AG08395 (cell line): ENCODE data around the gene FSHB.
"Not testable (repeated sequence)": the region's sequence is repeated elsewhere in the genome, so short reads cannot be mapped to it uniquely, and the experiment has no call there.

Experiments used
- DNase-seq: peaks from one replicate; pipeline ENCODE4 v3.0.0; 2012; ENCODE audit warnings: mixed read lengths, low spot score

Gene FSHB

DNA sequence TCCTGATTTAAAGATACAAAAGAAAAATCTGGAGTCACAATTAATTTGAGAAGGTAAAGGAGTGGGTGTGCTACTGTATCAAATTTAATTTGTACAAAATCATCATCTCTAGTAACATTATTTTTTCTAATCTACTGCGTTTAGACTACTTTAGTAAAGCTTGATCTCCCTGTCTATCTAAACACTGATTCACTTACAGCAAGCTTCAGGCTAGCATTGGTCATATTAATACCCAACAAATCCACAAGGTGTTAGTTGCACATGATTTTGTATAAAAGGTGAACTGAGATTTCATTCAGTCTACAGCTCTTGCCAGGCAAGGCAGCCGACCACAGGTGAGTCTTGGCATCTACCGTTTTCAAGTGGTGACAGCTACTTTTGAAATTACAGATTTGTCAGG is at the start of gene FSHB:
TSS of gene FSHB (plus strand) at position 301 of the 400 bp plus-strand sequence. CDS start 889 bp downstream, outside the sequence.
- no peak for DNase-seq

DNA sequence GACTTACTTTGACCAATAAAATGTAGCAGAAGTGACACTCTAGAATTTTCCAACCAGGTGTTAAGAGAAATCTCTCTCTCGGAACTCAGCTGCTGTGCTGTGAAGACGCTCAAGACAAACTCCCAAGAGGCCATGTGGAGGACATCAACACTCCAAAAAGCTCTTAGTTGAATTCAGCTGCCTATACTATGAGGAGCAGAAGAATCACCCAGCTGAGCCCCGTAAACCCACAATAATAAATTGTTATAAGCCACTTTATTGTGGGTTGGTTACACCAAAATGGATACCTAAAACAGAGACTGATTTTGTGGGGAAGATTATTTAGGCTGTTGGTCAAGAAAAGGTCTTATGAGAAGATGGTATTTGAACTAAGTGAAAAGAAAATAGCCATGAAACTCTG is 44.1 kb upstream of the FSHB start:
- no peak for DNase-seq

DNA sequence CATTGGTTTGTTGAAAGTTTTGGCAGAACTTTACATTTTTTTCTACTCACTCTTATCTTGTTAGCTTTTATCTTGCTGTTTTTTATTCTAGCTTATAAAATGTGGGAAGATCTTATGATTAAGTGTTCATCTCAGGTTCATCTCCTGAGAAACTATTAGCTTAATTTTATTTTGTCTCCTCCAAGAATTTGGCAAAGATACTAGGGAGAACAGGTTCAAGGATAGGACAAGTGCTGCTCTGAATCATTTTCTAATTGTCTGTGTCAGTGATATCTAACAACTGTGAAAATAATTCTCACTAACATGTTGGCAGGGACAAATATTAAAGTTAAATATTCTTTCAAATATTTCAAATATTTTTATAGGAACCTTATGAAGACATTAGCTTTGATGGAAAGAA is 38.2 kb upstream of the FSHB start:
- no peak for DNase-seq

DNA sequence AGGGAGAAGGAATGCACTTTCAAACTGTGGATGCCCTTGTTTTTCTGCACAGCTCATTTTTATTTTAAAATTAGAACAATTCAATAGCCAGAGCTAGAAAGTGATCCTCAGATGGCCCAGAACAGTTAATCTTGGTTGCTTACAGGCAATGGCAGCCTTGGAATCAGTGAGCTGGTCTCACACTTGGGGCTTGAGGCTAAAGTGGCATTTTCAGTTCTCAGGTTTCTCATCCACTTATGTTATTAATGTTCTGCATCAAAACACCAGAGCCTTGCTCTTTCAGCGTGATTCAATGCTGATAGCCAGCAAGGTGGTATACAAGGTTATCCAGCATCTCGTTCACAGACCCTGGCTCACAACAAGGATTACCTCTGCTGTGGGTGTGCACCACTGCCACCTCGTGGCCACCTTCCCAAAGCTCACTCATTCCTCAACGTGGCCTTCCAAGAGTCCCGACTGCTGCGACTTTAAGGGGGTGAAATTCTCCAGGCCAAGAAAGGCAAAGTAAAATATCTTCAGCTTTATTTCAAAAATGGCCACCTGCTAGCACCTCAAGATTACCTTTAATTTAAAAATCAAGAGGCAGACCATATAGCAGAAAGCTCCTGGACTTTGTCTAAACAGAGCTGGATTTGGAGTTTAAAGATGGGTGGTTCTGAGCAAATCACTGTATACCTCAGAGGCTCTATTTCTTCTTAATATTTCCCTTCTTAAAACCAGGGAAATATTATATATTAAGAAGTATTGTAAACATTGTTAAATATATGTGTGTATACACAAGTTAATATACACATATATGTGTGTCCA is 34.2 kb upstream of the FSHB start:
- DNase-seq = peak; percentile 54

DNA sequence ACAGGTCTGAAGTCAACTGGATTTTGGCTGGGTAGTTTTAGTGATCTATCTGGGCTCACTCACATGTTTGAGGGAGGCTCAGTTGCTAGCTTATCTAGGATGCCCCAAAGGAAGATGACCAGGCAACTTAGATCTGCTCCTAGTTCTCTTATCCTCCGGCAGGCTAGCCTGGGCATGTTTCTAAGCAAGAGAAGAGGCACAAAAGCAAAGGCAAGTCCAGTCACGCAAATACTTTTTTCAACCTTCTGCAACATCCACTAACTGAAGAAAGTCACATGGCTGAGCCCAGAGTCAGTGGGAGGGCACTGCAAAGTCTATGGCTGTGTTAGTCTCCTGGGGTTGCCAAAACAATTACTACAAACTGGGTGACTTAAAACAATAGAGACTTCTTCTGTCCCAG is 32.9 kb upstream of the FSHB start:
- DNase-seq = no peak

DNA sequence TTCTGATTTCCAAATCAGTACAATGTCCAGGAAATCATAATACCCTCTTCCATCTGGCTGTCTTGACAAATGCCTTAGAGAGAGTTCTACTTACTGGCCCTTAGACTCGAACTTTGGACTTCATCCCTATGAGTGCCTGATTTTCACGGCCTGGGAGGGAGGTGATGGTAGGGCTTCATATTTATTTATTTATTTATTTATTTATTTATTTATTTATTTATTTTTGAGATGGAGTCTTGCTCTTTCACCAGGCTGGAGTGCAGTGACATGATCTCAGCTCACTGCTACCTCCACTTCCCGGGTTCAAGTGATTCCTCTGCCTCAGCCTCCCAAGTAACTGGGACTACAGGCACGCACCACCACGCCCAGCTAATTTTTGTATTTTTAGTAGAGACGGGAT is 27.8 kb upstream of the FSHB start:
- not testable (repeated sequence) for DNase-seq

DNA sequence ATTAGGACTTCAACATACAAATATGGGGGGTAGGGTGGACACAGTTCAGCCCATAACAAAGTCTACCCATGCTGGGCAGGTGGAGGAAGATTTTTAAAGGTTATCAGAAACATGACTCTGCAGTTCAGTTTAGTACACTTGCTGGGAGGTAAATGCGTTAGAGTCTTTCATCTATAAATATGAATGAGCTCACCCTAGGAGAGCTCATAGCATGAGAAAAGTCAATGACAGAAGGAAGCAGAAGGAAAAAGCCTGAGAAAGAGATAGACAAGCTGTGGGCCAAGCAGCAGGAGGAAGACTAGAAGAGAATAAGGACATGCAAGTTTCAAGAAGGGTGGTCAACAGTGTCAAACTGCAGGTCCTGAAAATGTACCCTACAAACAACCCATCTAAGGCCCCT is 27.0 kb upstream of the FSHB start:
- no peak for DNase-seq

DNA sequence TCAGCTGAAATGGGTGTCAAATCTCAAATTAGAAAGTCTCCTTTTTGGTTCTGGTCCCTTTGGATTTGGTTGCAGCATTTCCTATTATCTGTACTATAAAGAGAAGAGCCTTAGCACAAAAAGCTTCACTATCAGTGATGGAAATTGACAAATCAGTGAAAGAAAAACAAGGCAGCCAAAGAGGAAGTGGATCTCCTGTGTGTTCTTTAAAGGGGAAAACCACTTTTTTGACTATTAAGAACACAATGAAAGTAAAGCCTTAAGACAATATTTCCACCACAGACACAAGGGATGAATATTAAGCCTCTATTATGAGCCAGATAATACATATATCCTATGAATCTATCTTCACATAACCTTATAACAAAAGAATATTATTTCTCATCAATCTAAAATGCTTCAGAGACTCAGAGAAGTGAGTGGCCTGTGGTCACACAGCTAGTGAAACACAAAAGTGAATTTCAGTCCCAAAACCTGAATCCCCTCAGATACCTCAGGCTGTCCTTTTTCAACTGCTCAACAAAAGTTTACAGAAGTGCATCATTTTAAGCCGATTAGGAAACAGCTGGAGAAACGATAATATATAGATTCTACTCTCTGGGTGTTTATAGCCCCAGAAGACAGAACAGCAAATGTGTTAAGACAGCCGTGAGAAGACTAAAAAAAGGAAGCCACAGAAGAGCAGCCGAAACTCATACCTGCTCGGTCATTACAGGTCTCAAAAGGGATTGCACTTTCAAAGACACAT is 24.4 kb upstream of the FSHB start:
- DNase-seq = no peak

DNA sequence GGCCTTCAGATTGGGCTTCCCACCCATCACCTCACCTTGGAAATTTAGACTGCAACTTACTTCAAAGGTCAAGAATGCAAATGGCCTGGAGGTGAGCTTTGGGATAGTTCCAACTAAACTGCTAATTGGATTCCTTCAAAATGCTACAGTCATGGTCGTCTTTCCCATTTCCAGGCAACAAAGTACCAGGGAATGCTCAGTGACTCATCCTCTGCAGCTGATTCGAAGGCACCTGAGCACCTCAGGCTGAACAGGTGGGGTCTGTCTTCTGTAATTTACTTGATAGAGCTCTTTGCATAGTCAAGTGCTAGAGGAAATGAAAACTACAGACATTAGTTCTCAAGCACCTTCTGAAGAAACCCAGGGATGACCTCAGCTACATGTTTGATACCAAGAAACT is 20.5 kb upstream of the FSHB start:
- no peak for DNase-seq

DNA sequence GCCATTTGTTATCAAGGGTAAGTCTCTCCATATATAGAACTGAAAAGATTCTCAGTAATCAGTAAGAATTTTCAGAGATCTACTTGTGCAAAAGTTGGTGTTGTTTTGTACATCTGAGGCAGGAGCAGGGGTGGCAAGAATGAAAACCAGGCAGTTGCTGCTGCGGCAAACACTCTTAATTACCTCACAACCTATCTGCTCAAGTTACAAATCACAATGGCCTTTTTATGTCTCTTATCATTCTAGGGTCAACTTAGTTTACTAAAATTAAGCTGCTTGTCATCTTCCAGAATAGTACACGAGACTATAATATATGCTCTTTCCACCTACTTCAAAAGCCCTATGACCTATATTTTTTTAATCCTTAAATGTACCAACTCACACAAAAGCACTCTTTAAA is 14.3 kb upstream of the FSHB start:
- no peak for DNase-seq

DNA sequence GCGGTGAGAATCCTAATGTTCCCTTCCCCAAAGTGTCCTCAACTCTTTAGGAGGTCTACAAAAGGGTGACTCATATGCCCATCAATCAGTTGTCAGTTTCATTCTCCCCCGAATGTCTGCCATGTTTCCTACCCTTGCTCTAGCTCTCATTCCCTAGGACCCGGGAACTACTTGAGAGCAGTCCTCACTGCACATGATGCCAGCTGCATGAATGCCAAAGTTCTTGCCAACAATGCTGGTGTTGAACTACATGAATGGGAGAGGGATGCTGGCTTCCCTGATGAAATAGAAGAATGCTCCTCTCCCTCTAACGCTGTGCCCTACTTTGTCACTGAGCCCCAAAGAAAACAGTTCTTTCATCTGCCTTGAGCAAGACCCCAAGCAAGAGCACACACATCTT is 12.5 kb upstream of the FSHB start:
- no peak for DNase-seq

DNA sequence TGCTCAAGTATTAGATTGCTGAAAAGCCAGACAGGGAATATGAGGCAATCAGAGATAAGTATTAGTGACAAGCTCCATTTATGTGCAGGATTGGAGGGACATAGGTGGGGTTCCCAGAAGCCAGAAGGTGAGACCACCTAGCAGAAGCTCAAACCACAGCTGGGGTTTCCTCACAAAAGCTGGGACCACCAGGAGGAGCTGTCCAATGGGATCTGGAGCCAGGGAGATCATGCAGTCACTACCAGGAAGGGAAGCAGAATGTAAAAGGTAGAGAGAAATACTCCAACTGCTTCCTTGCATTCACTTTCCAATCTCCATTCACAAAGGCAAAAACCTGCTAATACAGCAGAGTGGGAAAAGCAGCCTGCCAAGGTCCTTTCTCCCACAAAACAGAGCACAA is 5.2 kb upstream of the FSHB start:
- no peak for DNase-seq

DNA sequence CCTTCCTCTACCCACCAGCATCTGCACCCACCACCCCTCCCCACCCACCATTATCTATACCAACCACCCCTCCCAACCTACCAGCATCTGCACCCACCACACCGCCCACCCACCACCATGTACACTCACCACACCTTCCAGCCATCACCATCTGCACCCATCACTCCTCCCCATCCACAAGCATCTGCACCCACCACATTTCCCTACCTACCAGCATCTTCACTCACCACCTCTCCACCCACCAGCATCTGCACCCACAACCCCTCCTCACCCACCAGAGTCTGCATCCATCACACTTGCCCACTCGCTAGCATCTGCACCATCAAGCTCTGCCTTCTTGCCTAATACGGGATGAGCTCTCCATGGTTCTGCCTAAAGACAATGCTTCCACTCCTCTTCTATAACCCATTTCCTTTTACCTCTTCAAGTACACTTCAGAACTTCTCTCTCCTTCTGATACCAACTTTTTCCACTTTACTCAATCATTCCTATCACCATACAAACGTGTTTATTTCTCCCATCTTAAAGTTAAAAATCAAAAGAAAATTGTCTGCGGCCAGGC is 2.4 kb upstream of the FSHB start:
- DNase-seq = no peak

DNA sequence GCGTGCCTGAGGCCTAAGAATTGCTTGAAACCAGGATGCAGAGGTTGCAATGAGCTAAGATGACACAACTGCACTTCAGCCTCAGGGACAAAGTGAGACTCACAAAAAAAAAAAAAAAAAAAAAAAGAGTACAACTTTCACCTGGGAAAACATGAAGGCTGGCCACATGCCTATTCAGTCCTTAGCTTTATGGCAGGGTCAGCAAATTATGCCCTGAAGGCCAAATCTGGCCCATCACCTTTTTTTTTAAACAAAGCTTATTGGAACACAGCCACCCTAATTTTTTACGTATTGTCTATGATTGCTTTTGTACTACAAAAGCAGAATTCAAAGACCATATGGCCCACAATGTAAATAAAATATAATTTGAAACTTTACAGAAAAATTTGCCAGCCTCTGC is 8.2 kb downstream of the FSHB start:
- DNase-seq = no peak

DNA sequence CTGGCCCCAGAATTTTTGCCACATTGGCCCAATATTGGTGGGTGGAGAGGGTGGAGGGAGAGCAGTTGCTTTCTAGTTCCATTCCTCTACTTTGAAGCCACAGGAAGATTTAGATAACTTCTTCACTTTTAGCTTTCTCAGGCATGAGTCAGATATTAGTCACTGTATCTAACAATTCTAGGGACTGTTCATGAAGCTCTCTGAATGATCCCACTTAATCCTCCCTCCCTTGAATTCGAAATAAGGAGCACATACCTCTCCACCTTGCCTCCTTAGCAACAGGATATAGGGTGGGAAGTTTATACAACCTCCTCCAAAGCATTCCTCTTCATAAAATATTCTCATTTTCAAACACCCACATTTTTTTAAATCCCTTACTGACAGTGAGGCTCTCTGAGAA is 13.5 kb downstream of the FSHB start:
- peak; percentile 43 for DNase-seq

DNA sequence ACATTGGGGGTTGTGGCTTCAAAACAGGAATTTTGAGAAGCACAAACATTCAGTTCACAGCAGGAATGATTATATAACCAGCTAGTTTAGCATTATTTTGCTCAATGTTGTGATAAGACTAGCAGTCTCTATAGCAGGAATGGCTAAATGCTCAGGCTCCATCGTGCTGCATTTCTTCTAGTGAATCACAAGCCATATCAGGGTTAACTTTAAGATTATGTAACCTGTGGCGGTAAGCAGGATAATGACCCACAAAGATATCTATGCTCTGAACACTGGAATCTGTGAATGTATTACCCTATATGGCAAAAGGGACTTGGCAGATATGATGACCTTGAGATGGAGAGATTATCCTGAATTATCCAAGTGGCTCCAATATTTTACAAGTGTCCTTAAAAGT is 14.8 kb downstream of the FSHB start:
- DNase-seq = no peak

DNA sequence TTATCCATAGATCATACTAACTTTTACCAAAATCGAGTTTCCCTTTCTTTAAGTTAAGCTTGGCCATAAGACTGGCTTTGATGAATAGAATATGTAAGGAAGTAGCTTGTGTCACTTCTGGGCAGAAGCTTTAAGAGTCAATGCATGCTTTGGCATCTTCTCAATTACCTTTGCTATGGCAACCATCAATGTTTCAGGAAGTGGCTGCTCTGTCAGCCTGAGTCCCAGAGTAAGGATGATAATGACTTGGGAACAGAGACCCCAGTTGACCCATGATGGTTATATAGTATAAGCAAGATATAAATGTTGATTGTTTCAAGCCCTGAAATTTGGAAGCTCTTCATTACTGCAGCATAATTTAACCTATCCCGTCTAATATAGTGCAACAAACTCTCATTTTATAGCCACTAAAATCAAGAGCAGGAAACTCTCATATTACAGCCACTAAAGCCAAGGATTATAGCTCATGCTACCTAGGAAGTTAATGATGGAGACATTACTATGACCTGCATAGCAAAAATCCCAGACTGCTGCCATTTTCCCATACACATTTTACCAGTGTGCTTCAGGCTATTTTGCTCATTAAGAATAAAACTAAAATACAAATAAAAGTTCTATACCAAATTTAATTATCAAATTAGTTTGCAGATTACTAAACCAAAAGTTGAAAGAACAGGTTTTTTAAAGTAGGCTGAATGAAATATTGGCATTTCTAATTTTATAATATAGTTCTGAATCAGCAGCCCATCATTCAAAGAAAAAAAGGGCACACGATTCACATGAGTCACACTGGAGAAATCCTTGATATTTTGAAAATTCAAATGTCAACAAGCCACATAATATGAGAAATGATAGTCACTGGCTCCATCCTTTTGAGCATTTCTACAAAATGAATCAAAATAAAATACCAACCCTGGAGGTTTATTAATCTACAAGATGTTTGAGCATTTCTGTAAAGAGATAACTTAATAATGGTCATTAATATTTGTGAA is 23.8 kb downstream of the FSHB start:
- no peak for DNase-seq

DNA sequence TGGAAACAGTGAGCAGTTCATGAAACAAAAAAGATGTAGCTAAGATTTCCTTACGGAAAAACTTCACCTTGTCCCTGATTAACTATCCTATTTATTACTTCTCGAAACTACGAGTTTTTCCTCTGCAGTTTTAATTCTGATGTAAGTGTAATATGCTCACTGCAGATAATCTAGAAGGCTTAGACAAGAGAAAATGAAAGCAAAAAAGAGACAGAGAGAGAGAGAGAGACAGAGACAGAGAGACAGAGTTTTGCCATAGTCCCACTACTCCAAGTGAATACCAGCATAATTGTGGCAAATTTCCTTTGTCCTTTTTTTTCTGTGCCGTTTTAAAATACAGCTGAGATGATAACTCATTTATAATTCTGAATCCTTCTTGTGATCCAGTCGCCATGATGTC is 24.8 kb downstream of the FSHB start:
- no peak for DNase-seq

DNA sequence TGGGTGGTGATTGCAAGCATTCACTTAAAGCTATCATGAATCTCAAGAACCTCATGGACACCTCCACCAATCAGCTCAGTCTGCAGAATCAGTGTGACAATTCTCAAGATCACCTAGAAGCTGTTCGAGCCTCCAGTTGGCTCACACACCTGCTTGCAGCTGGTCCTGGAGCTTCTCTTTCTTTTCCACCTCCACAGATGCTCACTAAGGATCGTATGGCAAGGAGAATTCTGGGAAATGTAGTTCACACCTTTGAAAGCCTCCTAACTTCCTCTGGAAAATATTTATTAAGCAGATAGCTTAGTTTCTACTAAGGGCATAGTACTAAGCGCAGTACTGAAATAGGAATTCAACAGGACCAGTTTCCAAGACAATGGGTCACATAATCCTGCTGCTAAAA is 26.2 kb downstream of the FSHB start:
- DNase-seq = no peak

DNA sequence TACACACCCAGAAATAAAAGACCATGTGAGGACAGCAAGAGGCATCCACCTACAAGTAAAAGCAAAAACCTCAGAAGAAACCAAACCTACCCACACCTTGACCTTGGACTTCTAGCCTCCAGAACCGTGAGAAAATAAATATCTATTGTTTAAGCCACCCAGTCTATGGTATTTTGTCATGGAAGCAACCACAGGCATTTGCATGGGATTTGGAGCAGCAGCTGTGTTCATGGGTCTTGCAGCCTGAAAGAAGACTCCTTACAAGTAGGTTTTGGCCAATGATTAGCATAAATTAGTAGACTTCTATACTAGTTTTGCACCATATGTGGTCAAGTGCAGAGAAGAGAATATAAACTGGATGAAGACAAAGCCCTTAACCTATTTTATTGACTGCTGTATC is 27.9 kb downstream of the FSHB start:
- no peak for DNase-seq

DNA sequence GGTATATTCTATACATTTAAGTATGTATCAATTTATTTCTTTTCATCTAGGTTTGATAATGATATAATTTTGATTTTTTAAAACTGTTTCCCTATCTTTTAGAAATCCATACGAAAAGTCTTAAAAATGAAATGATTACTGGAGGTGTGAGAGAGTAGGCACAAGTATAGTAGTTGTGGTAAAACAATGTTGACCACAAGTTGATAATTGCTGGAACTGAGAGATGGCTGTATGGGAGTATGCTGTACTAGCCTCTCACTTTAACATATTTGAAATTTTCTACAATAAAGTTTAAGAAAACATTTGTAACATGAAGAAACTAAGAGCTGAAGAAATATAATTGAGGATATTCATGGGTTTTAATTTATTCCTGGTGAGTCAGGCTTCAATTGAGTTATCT is 30.0 kb downstream of the FSHB start:
- no peak for DNase-seq

DNA sequence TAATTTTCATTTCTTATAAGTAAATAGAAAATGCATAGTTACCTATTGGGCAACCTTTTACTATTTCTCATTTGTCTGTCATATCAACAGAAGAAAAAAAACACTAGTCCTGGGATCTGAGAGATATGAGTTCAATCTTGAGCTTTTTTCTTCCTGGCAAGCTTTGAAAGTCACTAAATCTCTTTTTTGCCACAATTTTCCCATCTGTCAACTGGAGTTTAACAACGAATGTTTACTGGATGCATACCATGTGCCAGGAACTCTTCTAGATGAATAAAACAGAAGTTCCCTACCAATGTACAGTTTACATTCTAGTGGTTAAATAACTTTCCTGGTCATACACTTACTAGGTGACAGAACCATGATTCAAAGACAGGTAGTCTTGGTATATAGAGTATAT is 31.0 kb downstream of the FSHB start:
- no peak for DNase-seq
